ENCODE results near the gene CNGA4.
A peak's percentile ranks its signal among the peaks of the same experiment; 100 is the strongest.
"Not testable (repeated sequence)": the region's sequence is repeated elsewhere in the genome, so short reads cannot be mapped to it uniquely, and the experiment has no call there.

Gene CNGA4

GRCh38 chr11:6258141-6258540, 19.3 kb downstream of the CNGA4 start:
- no peak overlapping the region for H3K27ac ChIP-seq (ENCODE audit: low read depth, low read length)
- H3K4me3 ChIP-seq (ENCODE audit: low read depth in 1 of 2, low read length in 2 of 2) = no peak overlapping the region
- no peak overlapping the region for H3K9ac ChIP-seq (ENCODE audit: low read depth in 1 of 2, low read length in 2 of 2)
- H3K9me3 ChIP-seq (ENCODE audit: control insufficient read depth in 1 of 2, low read length in 2 of 2) = no peaks in the 10 kb centered on the region
- H3K36me3 ChIP-seq (ENCODE audit: control insufficient read depth in 1 of 2, insufficient read depth in 2 of 2, low read length in 2 of 2) = no peaks in the 10 kb centered on the region
- peaks cover 9 to 15% of the 10 kb centered on the region in 2 donors for H3K4me1 ChIP-seq (ENCODE audit: control insufficient read depth in 1 of 2, insufficient read depth in 2 of 2, low read length in 2 of 2)
- H3K27me3 ChIP-seq (ENCODE audit: control insufficient read depth in 1 of 2, insufficient read depth in 2 of 2, low read length in 2 of 2) = peaks cover 35 to 56% of the 10 kb centered on the region in 2 donors

GRCh38 chr11:6258571-6259081, 19.7 kb downstream of the CNGA4 start:
- H3K4me3 ChIP-seq (ENCODE audit: low read depth in 1 of 2, low read length in 2 of 2) = peak overlapping the region; percentile 48 to 58
- no peaks in the 10 kb centered on the region for H3K9me3 ChIP-seq (ENCODE audit: control insufficient read depth in 1 of 2, low read length in 2 of 2)
- peaks cover 35 to 56% of the 10 kb centered on the region in 2 donors for H3K27me3 ChIP-seq (ENCODE audit: control insufficient read depth in 1 of 2, insufficient read depth in 2 of 2, low read length in 2 of 2)
- H3K4me1 ChIP-seq (ENCODE audit: control insufficient read depth in 1 of 2, insufficient read depth in 2 of 2, low read length in 2 of 2) = peaks cover 9 to 12% of the 10 kb centered on the region in 2 donors
- no peaks in the 10 kb centered on the region for H3K36me3 ChIP-seq (ENCODE audit: control insufficient read depth in 1 of 2, insufficient read depth in 2 of 2, low read length in 2 of 2)
- H3K9ac ChIP-seq (ENCODE audit: low read depth in 1 of 2, low read length in 2 of 2) = no peak overlapping the region
- no peak overlapping the region for H3K27ac ChIP-seq (ENCODE audit: low read depth, low read length)

- Histone ChIP-seq H3K36me3 (ENCODE audit: control insufficient read depth in 1 of 2, insufficient read depth in 2 of 2, low read length in 2 of 2) (no peaks in the 10 kb centered on the region), H3K27ac (ENCODE audit: low read depth, low read length) (no peak overlapping the region), H3K4me3 (ENCODE audit: low read depth in 1 of 2, low read length in 2 of 2) (no peak overlapping the region), H3K9ac (ENCODE audit: low read depth in 1 of 2, low read length in 2 of 2) (no peak overlapping the region), H3K27me3 (ENCODE audit: control insufficient read depth in 1 of 2, insufficient read depth in 2 of 2, low read length in 2 of 2) (peaks cover 40 to 56% of the 10 kb centered on the region in 2 donors), H3K9me3 (ENCODE audit: control insufficient read depth in 1 of 2, low read length in 2 of 2) (no peaks in the 10 kb centered on the region), H3K4me1 (ENCODE audit: control insufficient read depth in 1 of 2, insufficient read depth in 2 of 2, low read length in 2 of 2) (peaks cover 9 to 12% of the 10 kb centered on the region in 2 donors)
These were observed 21.4 kb downstream of the CNGA4 start for GRCh38 chr11:6260207-6260726.

GRCh38 chr11:6263662-6264061, 24.8 kb downstream of the CNGA4 start:
- Histone ChIP-seq H3K4me3 (ENCODE audit: low read depth in 1 of 2, low read length in 2 of 2) (no peak overlapping the region), H3K27me3 (ENCODE audit: control insufficient read depth in 1 of 2, insufficient read depth in 2 of 2, low read length in 2 of 2) (peaks cover 29 to 35% of the 10 kb centered on the region in 2 donors), H3K4me1 (ENCODE audit: control insufficient read depth in 1 of 2, insufficient read depth in 2 of 2, low read length in 2 of 2) (peaks cover 7 to 8% of the 10 kb centered on the region in 2 donors), H3K27ac (ENCODE audit: low read depth, low read length) (no peak overlapping the region), H3K9me3 (ENCODE audit: control insufficient read depth in 1 of 2, low read length in 2 of 2) (no peaks in the 10 kb centered on the region), H3K36me3 (ENCODE audit: control insufficient read depth in 1 of 2, insufficient read depth in 2 of 2, low read length in 2 of 2) (no peaks in the 10 kb centered on the region), H3K9ac (ENCODE audit: low read depth in 1 of 2, low read length in 2 of 2) (no peak overlapping the region)

- Histone ChIP-seq H3K9me3 (ENCODE audit: control insufficient read depth in 1 of 2, low read length in 2 of 2) (no peaks in the 10 kb centered on the region), H3K27ac (ENCODE audit: low read depth, low read length) (no peak overlapping the region), H3K36me3 (ENCODE audit: control insufficient read depth in 1 of 2, insufficient read depth in 2 of 2, low read length in 2 of 2) (no peaks in the 10 kb centered on the region), H3K4me3 (ENCODE audit: low read depth in 1 of 2, low read length in 2 of 2) (no peak overlapping the region), H3K4me1 (ENCODE audit: control insufficient read depth in 1 of 2, insufficient read depth in 2 of 2, low read length in 2 of 2) (no peaks in the 10 kb centered on the region), H3K27me3 (ENCODE audit: control insufficient read depth in 1 of 2, insufficient read depth in 2 of 2, low read length in 2 of 2) (peaks cover 0 to 5% of the 10 kb centered on the region in 2 donors), H3K9ac (ENCODE audit: low read depth in 1 of 2, low read length in 2 of 2) (no peak overlapping the region)
These were observed 29.9 kb downstream of the CNGA4 start for GRCh38 chr11:6268820-6269219.

GRCh38 chr11:6269994-6270393, 31.1 kb downstream of the CNGA4 start:
- no peak overlapping the region for H3K9ac ChIP-seq (ENCODE audit: low read depth in 1 of 2, low read length in 2 of 2)
- H3K4me1 ChIP-seq (ENCODE audit: control insufficient read depth in 1 of 2, insufficient read depth in 2 of 2, low read length in 2 of 2) = no peaks in the 10 kb centered on the region
- no peak overlapping the region for H3K4me3 ChIP-seq (ENCODE audit: low read depth in 1 of 2, low read length in 2 of 2)
- H3K9me3 ChIP-seq (ENCODE audit: control insufficient read depth in 1 of 2, low read length in 2 of 2) = no peaks in the 10 kb centered on the region
- H3K36me3 ChIP-seq (ENCODE audit: control insufficient read depth in 1 of 2, insufficient read depth in 2 of 2, low read length in 2 of 2) = no peaks in the 10 kb centered on the region
- H3K27me3 ChIP-seq (ENCODE audit: control insufficient read depth in 1 of 2, insufficient read depth in 2 of 2, low read length in 2 of 2) = no peaks in the 10 kb centered on the region
- no peak overlapping the region for H3K27ac ChIP-seq (ENCODE audit: low read depth, low read length)

- H3K27ac ChIP-seq (ENCODE audit: low read depth, low read length) = no peak overlapping the region
- no peaks in the 10 kb centered on the region for H3K9me3 ChIP-seq (ENCODE audit: control insufficient read depth in 1 of 2, low read length in 2 of 2)
- H3K9ac ChIP-seq (ENCODE audit: low read depth in 1 of 2, low read length in 2 of 2) = no peak overlapping the region
- H3K4me1 ChIP-seq (ENCODE audit: control insufficient read depth in 1 of 2, insufficient read depth in 2 of 2, low read length in 2 of 2) = no peaks in the 10 kb centered on the region
- H3K4me3 ChIP-seq (ENCODE audit: low read depth in 1 of 2, low read length in 2 of 2) = no peak overlapping the region
- H3K36me3 ChIP-seq (ENCODE audit: control insufficient read depth in 1 of 2, insufficient read depth in 2 of 2, low read length in 2 of 2) = no peaks in the 10 kb centered on the region
- H3K27me3 ChIP-seq (ENCODE audit: control insufficient read depth in 1 of 2, insufficient read depth in 2 of 2, low read length in 2 of 2) = no peaks in the 10 kb centered on the region
These were observed 31.8 kb downstream of the CNGA4 start for GRCh38 chr11:6270584-6271246.

GRCh38 chr11:6271598-6271997, 32.7 kb downstream of the CNGA4 start:
- H3K4me1 ChIP-seq (ENCODE audit: control insufficient read depth in 1 of 2, insufficient read depth in 2 of 2, low read length in 2 of 2) = no peaks in the 10 kb centered on the region
- no peak overlapping the region for H3K9ac ChIP-seq (ENCODE audit: low read depth in 1 of 2, low read length in 2 of 2)
- H3K36me3 ChIP-seq (ENCODE audit: control insufficient read depth in 1 of 2, insufficient read depth in 2 of 2, low read length in 2 of 2) = no peaks in the 10 kb centered on the region
- no peaks in the 10 kb centered on the region for H3K9me3 ChIP-seq (ENCODE audit: control insufficient read depth in 1 of 2, low read length in 2 of 2)
- H3K27me3 ChIP-seq (ENCODE audit: control insufficient read depth in 1 of 2, insufficient read depth in 2 of 2, low read length in 2 of 2) = no peaks in the 10 kb centered on the region
- no peak overlapping the region for H3K4me3 ChIP-seq (ENCODE audit: low read depth in 1 of 2, low read length in 2 of 2)
- no peak overlapping the region for H3K27ac ChIP-seq (ENCODE audit: low read depth, low read length)

- no peaks in the 10 kb centered on the region for H3K27me3 ChIP-seq (ENCODE audit: control insufficient read depth in 1 of 2, insufficient read depth in 2 of 2, low read length in 2 of 2)
- no peak overlapping the region for H3K27ac ChIP-seq (ENCODE audit: low read depth, low read length)
- no peaks in the 10 kb centered on the region for H3K36me3 ChIP-seq (ENCODE audit: control insufficient read depth in 1 of 2, insufficient read depth in 2 of 2, low read length in 2 of 2)
- H3K4me3 ChIP-seq (ENCODE audit: low read depth in 1 of 2, low read length in 2 of 2) = no peak overlapping the region
- H3K9ac ChIP-seq (ENCODE audit: low read depth in 1 of 2, low read length in 2 of 2) = no peak overlapping the region
- H3K9me3 ChIP-seq (ENCODE audit: control insufficient read depth in 1 of 2, low read length in 2 of 2) = no peaks in the 10 kb centered on the region
- H3K4me1 ChIP-seq (ENCODE audit: control insufficient read depth in 1 of 2, insufficient read depth in 2 of 2, low read length in 2 of 2) = no peaks in the 10 kb centered on the region
These were observed 34.3 kb downstream of the CNGA4 start for GRCh38 chr11:6273188-6273587.

- H3K9me3 ChIP-seq (ENCODE audit: control insufficient read depth in 1 of 2, low read length in 2 of 2); H3K36me3 ChIP-seq (ENCODE audit: control insufficient read depth in 1 of 2, insufficient read depth in 2 of 2, low read length in 2 of 2); H3K9ac ChIP-seq (ENCODE audit: low read depth in 1 of 2, low read length in 2 of 2); H3K4me3 ChIP-seq (ENCODE audit: low read depth in 1 of 2, low read length in 2 of 2); H3K27ac ChIP-seq (ENCODE audit: low read depth, low read length); H3K27me3 ChIP-seq (ENCODE audit: control insufficient read depth in 1 of 2, insufficient read depth in 2 of 2, low read length in 2 of 2); H3K4me1 ChIP-seq (ENCODE audit: control insufficient read depth in 1 of 2, insufficient read depth in 2 of 2, low read length in 2 of 2): not testable (repeated sequence)
These were observed 41.9 kb downstream of the CNGA4 start for GRCh38 chr11:6280809-6281208.

Measured in duodenal mucosa (tissue), 2 donors.